ENCODE measurements around the gene VSTM2B.

GRCh38 chr19:29499921-29500590, 25.7 kb upstream of the VSTM2B start:
- no peak for TF ChIP-seq CTCF (IDR thresholded peaks at IDR 0.05)
- TF ChIP-seq POLR2A (IDR thresholded peaks at IDR 0.05) = no peak
